ENCODE measurements around the gene SLA2.

SLA2 gene

GRCh38 chr20:36582821-36583220, 63.2 kb downstream of the SLA2 start:
- H3F3A ChIP-seq (ENCODE audit: low read depth): no peaks in the 10 kb centered on the region
- H3K9ac ChIP-seq (ENCODE audit: low read depth, low read length, poor library complexity, severe bottlenecking): no peak overlapping the region
- peaks cover 15% of the 10 kb centered on the region for H4K20me1 ChIP-seq (ENCODE audit: insufficient read depth, low read length, poor library complexity, severe bottlenecking)
- no peak overlapping the region for H3K4me3 ChIP-seq (ENCODE audit: low read length, poor library complexity, severe bottlenecking)
- TF ChIP-seq EZH2phosphoT487 (IDR thresholded peaks at IDR 0.05; ENCODE audit: borderline replicate concordance) (no peak), CTCF (conservative IDR thresholded peaks at IDR 0.05; ENCODE audit: low read length) (no peak)
- H3K4me2 ChIP-seq (ENCODE audit: low read depth, low read length, poor library complexity, severe bottlenecking): no peak overlapping the region
- H3K9me2 ChIP-seq (replicated peaks; ENCODE audit: low read depth, low read length): no peaks in the 10 kb centered on the region
- peaks cover 15% of the 10 kb centered on the region for H3K79me2 ChIP-seq (ENCODE audit: insufficient read depth, low read length)
- peaks cover 54% of the 10 kb centered on the region; the same call in 1 of the 2 replicates for H3K36me3 ChIP-seq (ENCODE audit: insufficient read depth, low read length)
- H2AFZ ChIP-seq (ENCODE audit: low read length): no peak overlapping the region
- peaks cover 7% of the 10 kb centered on the region for H3K4me1 ChIP-seq (ENCODE audit: insufficient read depth, low read length, poor library complexity, severe bottlenecking)
- H3K9me3 ChIP-seq (ENCODE audit: insufficient read depth, low read depth, low read length): no peaks in the 10 kb centered on the region
- no peaks in the 10 kb centered on the region for H3K27me3 ChIP-seq (ENCODE audit: insufficient read depth, low read length, poor library complexity, severe bottlenecking)

GRCh38 chr20:36582322-36582721, 63.7 kb downstream of the SLA2 start:
- Histone ChIP-seq H3K9ac (ENCODE audit: low read depth, low read length, poor library complexity, severe bottlenecking) (no peak overlapping the region), H4K20me1 (ENCODE audit: insufficient read depth, low read length, poor library complexity, severe bottlenecking) (peaks cover 17% of the 10 kb centered on the region), H3K4me1 (ENCODE audit: insufficient read depth, low read length, poor library complexity, severe bottlenecking) (peaks cover 9% of the 10 kb centered on the region), H2AFZ (ENCODE audit: low read length) (no peak overlapping the region), H3K4me3 (ENCODE audit: low read length, poor library complexity, severe bottlenecking) (no peak overlapping the region), H3K36me3 (ENCODE audit: insufficient read depth, low read length) (peaks cover 54% of the 10 kb centered on the region; the same call in 1 of the 2 replicates), H3K27me3 (ENCODE audit: insufficient read depth, low read length, poor library complexity, severe bottlenecking) (no peaks in the 10 kb centered on the region), H3K9me3 (ENCODE audit: insufficient read depth, low read depth, low read length) (no peaks in the 10 kb centered on the region), H3K9me2 (replicated peaks; ENCODE audit: low read depth, low read length) (no peaks in the 10 kb centered on the region), H3K79me2 (ENCODE audit: insufficient read depth, low read length) (peaks cover 20% of the 10 kb centered on the region), H3F3A (ENCODE audit: low read depth) (no peaks in the 10 kb centered on the region), H3K4me2 (ENCODE audit: low read depth, low read length, poor library complexity, severe bottlenecking) (no peak overlapping the region)
- TF ChIP-seq EZH2phosphoT487 (IDR thresholded peaks at IDR 0.05; ENCODE audit: borderline replicate concordance): no peak
- no peak for TF ChIP-seq CTCF (conservative IDR thresholded peaks at IDR 0.05; ENCODE audit: low read length)

GRCh38 chr20:36579996-36580545, 65.9 kb downstream of the SLA2 start:
- peaks cover 42% of the 10 kb centered on the region for H3K79me2 ChIP-seq (ENCODE audit: insufficient read depth, low read length)
- no peaks in the 10 kb centered on the region for H3K27me3 ChIP-seq (ENCODE audit: insufficient read depth, low read length, poor library complexity, severe bottlenecking)
- no peaks in the 10 kb centered on the region for H3K9me2 ChIP-seq (replicated peaks; ENCODE audit: low read depth, low read length)
- H4K20me1 ChIP-seq (ENCODE audit: insufficient read depth, low read length, poor library complexity, severe bottlenecking): peaks cover 35% of the 10 kb centered on the region
- no peak overlapping the region for H3K9ac ChIP-seq (ENCODE audit: low read depth, low read length, poor library complexity, severe bottlenecking)
- TF ChIP-seq EZH2phosphoT487 (IDR thresholded peaks at IDR 0.05; ENCODE audit: borderline replicate concordance): no peak
- no peak for TF ChIP-seq CTCF (conservative IDR thresholded peaks at IDR 0.05; ENCODE audit: low read length)
- H3K9me3 ChIP-seq (ENCODE audit: insufficient read depth, low read depth, low read length): no peaks in the 10 kb centered on the region
- H3K4me2 ChIP-seq (ENCODE audit: low read depth, low read length, poor library complexity, severe bottlenecking): no peak overlapping the region
- H3K36me3 ChIP-seq (ENCODE audit: insufficient read depth, low read length): peaks cover 54% of the 10 kb centered on the region; the same call in 1 of the 2 replicates
- H2AFZ ChIP-seq (ENCODE audit: low read length): no peak overlapping the region
- no peak overlapping the region for H3K4me3 ChIP-seq (ENCODE audit: low read length, poor library complexity, severe bottlenecking)
- peaks cover 23% of the 10 kb centered on the region for H3K4me1 ChIP-seq (ENCODE audit: insufficient read depth, low read length, poor library complexity, severe bottlenecking)
- H3F3A ChIP-seq (ENCODE audit: low read depth): no peaks in the 10 kb centered on the region

All from Loucy (cell line).